NCI-H2227 (cell line): ENCODE data around the gene CXXC5.
"Not testable (repeated sequence)": the region's sequence is repeated elsewhere in the genome, so short reads cannot be mapped to it uniquely, and the experiment has no call there.

Experiments used
- DNase-seq: peaks from one replicate; lab custom pipeline; 2025; ENCODE audit not compliant: unreplicated experiment; lab: John Stamatoyannopoulos, UW

CXXC5 gene

GRCh38 chr5:139648205-139649081 is at the start of gene CXXC5:
CXXC5 (plus strand) TSS chr5:139648349; CDS start chr5:139680524, 32,175 bp downstream.
- DNase-seq, result peak; percentile 87

- DNase-seq, result not testable (repeated sequence)
Observed at GRCh38 chr5:139598601-139598965, 49.6 kb upstream of the CXXC5 start.

- DNase-seq, result no peak
Observed at GRCh38 chr5:139600336-139600949, 47.7 kb upstream of the CXXC5 start.

GRCh38 chr5:139601429-139601828 is 46.7 kb upstream of the CXXC5 start:
- no peak for DNase-seq

- DNase-seq, result not testable (repeated sequence)
Observed at GRCh38 chr5:139601948-139602347, 46.2 kb upstream of the CXXC5 start.

DNA sequence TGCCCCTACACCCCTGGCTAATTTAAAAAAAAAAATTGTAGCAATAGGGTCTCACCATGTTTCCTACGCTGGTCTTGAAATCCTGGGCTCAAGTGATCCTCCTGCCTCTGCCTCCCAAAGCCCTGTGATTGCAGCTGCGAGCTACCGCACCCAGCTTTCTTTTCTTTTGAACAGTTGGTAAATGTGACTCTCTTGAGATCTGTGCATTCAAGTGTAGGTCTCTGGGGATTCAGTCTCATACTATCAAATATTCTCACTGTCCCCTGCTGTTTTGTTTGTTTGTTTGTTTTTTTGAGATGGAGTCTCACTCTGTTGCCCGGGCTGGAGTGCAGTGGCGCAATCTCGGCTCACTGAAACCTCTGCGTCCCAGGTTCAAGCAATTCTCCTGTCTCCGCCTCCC is 42.3 kb upstream of the CXXC5 start:
- no peak for DNase-seq

GRCh38 chr5:139611703-139612584 is 36.2 kb upstream of the CXXC5 start:
- no peak for DNase-seq

DNA sequence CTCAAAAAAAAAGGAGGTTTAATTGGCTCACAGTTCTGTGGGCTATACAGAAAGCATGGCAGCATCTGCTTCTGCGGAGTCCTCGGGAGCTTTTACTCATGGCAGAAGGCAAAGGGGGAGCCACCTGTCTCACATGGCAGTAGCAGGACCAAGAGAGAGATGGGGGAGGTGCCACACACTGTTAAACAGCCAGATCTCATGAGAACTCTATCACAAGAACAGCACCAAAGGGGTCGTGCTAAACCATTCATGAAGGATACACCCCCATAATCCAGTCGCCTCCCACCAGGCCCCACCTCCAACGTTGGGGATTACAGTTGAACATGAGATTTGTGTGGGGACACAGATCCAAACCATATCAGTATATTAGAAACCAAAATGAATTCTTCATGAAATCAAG is 28.3 kb upstream of the CXXC5 start:
- no peak for DNase-seq

- not testable (repeated sequence) for DNase-seq
Observed at GRCh38 chr5:139625398-139625797, 22.8 kb upstream of the CXXC5 start.

GRCh38 chr5:139630855-139631254 is 17.3 kb upstream of the CXXC5 start:
- DNase-seq, result no peak

GRCh38 chr5:139631520-139632165 is 16.5 kb upstream of the CXXC5 start:
- no peak for DNase-seq

- DNase-seq, result peak; percentile 80
Observed at GRCh38 chr5:139633295-139634027, 14.7 kb upstream of the CXXC5 start.

DNA sequence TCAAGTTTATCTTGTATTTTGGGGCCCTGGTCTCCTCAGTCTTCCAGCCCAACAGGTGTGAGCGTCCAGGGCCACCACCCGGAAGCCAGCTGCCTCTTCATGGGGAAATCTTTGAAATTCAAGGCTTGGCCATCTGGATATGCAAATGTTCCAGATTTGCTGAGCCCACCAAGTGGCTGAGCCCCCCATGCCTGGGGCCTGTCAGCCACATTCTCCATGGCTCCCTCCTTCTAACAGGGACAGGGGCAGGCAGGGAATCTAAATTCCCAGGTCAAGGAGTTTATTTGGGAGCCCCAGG is 14.2 kb upstream of the CXXC5 start:
- DNase-seq, result no peak

GRCh38 chr5:139634541-139634940 is 13.6 kb upstream of the CXXC5 start:
- DNase-seq, result no peak

DNA sequence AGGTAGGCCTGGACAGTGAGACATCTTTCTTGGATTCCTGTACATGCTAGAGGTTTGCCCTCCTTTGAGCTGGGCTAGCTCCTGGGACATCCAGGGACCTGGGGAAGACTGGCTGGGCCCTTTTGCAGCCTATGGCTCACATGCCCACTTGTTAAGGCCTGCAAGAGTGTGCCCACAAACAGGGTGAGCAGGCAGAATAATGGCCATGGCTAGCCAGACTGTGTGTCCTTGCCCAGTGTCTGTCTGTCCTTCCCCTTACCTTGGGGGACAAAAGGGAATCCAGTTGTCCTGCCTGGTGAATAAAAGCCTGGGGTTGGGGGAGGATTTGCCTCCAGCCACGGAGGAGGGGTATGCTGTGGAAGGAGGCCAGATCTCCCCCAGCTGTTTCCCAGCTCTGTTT is 13.0 kb upstream of the CXXC5 start:
- DNase-seq, result no peak

- peak; percentile 9 for DNase-seq
Observed at GRCh38 chr5:139635606-139636206, 12.4 kb upstream of the CXXC5 start.

DNA sequence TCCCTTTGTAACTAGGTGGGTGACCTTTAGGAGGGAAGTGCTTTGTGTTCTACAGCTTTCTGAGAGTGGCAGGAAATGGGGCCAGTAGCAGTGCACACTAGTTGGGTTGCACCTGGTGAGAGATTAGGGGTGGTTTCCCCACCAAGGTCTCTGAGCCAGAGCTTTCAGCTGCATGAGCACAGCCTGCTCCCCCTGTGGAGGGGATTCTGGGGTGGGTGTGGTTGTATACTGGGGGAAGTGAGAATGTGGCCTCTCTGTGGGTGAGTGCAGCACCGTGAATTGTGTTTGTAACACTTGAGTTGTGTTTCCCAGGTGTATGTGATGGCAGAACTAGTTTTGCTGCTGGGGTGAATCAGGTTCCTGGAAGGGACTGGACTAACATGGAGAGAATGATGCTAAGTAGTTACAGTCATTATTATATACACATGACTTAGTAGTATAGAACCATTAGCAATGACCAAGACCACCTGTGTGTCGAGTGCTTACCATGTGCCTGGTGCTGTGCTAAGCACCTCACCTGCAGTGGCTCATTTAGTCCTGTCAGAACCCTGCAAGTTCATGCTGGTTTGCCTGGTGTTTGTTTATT is 11.8 kb upstream of the CXXC5 start:
- DNase-seq, result no peak

DNA sequence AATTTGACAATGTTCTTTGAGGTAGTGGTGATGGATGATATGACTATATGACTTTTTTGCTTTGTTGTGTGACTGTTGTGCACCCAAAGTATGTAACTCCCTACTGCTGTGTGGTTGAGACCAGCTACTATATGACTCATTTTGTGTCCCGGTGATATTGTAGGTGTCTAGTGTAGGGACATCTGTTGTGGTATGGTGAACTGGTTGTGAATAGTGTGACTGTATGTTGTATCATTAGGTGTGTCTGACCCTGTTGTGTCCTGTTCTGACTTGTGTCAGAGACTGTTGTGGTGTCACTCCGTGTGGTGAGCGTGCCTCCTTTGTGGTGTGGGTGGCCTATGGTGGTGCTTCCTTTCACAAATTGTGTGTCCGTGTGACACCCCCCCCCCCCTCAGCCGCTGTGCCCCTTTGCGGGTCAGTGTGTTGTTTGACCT is 11.2 kb upstream of the CXXC5 start:
- no peak for DNase-seq

GRCh38 chr5:139637438-139638089 is 10.6 kb upstream of the CXXC5 start:
- DNase-seq, result peak; percentile 76
